ENCODE results near the gene PRM2.

PRM2 gene

GRCh38 chr16:11258553-11259492, 17.5 kb downstream of the PRM2 start:
- peak; percentile 21 for DNase-seq

- peak; percentile 63 for DNase-seq
These were observed 18.9 kb downstream of the PRM2 start for GRCh38 chr16:11257131-11257938.

DNA sequence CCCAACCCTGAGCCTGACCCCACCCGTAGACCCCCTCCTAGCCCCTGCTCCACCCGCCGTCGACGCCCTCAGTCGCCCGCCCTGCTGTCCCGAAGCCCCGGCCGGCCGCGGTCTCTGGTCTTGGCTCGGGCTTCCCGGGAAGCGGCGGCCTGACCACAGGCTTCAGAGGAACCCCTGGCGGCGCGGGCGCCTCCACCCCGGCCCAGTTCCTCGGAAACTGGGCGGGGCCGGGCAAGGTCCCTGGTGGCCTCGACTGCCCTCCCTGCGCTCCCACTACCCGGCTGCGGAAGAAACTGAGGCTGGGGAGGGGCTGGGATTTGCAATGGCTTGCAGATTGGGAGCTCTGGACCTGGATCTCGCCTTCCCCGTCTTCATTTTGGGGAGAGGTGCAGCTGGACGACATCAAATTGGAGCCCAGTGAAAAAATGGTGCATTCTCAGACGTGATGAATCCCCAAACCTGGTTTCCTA, 19.6 kb downstream of the PRM2 start:
- peak; percentile 50 for DNase-seq

DNA sequence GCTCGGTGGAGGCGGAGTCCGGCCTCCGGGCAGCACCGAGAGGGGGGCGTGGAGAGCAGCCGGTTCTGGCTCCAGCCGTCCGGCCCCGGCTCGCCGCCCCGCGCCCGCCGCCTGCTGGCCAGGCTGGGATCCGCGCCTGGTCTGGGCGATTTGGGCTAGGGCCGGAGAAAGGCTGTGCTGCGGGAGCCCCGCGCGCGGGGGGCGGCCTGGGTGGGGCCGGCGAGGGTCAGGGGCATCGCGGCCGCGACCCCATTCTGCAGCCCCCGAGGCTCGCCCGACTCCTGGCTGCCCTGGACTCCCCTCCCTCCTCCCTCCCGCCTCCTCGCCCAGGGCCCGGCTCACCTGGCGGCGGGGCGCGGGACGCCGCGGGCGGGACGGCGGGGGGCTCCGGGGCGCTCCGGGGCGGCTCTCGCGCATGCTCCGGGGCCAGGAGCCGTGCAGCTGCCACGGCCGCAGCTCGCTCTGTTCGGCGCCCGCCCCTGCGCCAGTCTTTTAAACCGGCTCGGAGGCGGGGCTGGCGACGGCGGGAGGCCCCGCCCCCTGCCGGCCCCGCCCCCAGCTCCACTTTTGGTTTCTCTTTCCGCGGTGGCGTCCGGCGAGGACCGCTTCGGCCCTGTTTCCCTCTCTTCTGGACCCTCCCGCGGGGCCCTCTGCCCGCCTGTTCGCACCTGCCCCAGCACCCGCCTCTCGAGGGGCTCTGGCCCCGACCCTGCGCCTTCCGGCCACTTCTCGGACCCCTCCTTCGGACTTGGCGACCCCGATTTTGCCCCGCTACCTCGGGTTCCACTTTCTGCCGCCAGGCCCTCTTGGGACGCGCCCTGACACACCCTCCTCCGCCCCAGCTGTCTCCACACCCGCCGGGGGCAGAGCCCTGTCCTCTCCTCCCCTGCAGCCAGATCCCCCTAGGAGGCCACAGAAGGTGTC, 20.3 kb downstream of the PRM2 start, which contains the start of gene SOCS1:
Gene SOCS1 (minus strand): TSS at position 468 of the 924 bp plus-strand sequence. CDS start 726 bp downstream, outside the sequence.
- peak; percentile 88 for DNase-seq

- peak; percentile 61 for DNase-seq
These were observed 21.2 kb downstream of the PRM2 start for GRCh38 chr16:11254913-11255736.

- DNase-seq, result peak; percentile 21
These were observed 22.0 kb downstream of the PRM2 start for GRCh38 chr16:11253995-11254912.

- peak; percentile 63 for DNase-seq
These were observed 23.0 kb downstream of the PRM2 start for GRCh38 chr16:11253009-11253994.

DNA sequence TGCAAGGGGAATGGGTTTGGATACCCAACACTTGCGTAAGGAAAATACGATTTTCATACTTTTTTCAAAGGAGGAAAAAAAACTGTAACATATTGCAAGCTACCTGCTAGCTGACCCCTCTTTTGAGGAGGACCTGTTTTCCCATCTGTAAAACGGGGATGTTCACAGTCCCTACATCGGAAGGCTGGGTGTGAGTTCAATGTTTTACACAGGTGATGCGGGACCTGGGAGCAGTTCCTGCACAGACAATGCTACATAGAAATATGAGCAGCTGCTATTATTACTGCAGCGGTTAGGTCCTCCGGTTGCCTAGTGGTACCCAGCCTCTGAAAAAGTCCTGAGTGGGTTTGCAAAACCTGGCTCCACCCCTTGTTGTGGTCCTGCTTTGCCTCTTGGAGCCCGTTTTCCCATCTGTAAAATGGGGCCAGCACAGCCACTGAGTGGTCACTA, 23.8 kb downstream of the PRM2 start:
- DNase-seq, result peak; percentile 24

GRCh38 chr16:11251525-11252481, 24.5 kb downstream of the PRM2 start:
- DNase-seq, result peak; percentile 81

- DNase-seq, result no peak
These were observed 25.3 kb downstream of the PRM2 start for GRCh38 chr16:11250786-11251524.

- no peak for DNase-seq
These were observed 26.0 kb downstream of the PRM2 start for GRCh38 chr16:11250091-11250785.

- no peak for DNase-seq
These were observed 26.8 kb downstream of the PRM2 start for GRCh38 chr16:11249233-11250061.

- DNase-seq, result no peak
These were observed 28.1 kb downstream of the PRM2 start for GRCh38 chr16:11248133-11248532.

- no peak for DNase-seq
These were observed 30.3 kb downstream of the PRM2 start for GRCh38 chr16:11245988-11246387.

DNA sequence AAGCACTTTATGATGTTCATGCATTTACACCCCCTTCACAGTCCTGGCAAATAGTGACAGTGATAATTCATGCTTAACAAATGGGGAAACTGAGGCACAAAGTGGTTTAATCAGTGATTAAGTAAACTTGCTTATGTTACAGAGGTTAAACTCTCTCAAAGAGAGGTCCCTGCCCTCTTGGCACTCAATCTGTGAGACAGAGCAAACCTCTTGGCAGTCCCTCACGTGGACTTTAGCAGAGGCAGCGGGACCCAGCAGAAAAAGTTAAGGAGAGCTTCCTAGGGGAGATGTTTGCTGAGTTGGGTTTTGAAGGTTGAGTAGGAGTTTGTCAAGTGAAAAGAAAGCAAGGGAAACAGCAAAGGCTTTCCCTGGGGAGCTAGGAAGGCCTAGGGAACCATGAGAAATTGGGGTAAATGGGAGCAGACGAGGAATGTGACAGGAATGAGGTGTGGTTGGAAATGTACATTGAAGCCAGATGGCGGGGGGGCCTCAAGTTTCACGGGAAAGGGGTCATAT, 31.0 kb downstream of the PRM2 start:
- no peak for DNase-seq

Measured in activated naive CD4-positive, alpha-beta T cell treated with Interleukin-2 at 50 U/mL for 16 hours (primary cell).